Mucosa of descending colon (tissue), 3 donors: ENCODE measurements around the gene ZNF22. TPM values are rescaled to one million over a fixed set of nuclear protein-coding genes. Genes with fewer than 3 reads are reported as not detected.

Experiments used
- ATAC-seq: fragments of 200-7000 bp; cut with Tn5 transposase; one replicate; pipeline ENCODE4 v1.9.1; 2020; ENCODE audit warnings: mild to moderate bottlenecking, moderate library complexity
- DNase-seq, 3 donors: peaks; one replicate each; pipeline ENCODE4 v3.0.0-alpha.2; 2020
- H3K36me3 ChIP-seq: fragments of 200-600 bp; one replicate; pipeline ENCODE4 v1.8.0; 2021; ENCODE audit warnings: low read depth, mild to moderate bottlenecking
- H3K4me1 ChIP-seq: fragments of 200-600 bp; one replicate; pipeline ENCODE4 v1.8.0; 2021; ENCODE audit warnings: low read depth, mild to moderate bottlenecking
- H3K4me3 ChIP-seq: fragments of 200-600 bp; one replicate; pipeline ENCODE4 v1.8.0; 2021; ENCODE audit warnings: mild to moderate bottlenecking
- H3K9me3 ChIP-seq: fragments of 200-600 bp; one replicate; pipeline ENCODE4 v1.8.0; 2021; ENCODE audit warnings: mild to moderate bottlenecking
- CTCF ChIP-seq: fragments of 200-600 bp; IDR thresholded peaks from one replicate; pipeline ENCODE4 v1.8.0; 2022; ENCODE audit warnings: antibody characterized with exemption, mild to moderate bottlenecking
- intact Hi-C, 2 donors: fragments of 100-400 bp; cut with DNase I in 1 of 2; cut with micrococcal nuclease in 1 of 2; formaldehyde crosslinking; loops; one replicate each; pipeline versions ENCODE4 v1.11.0 to v1.11.1; 2022; cut with DNase I, micrococcal nuclease
- total RNA-seq, 3 donors: library from RNA; stranded (reverse); fragmentation: NEBNext Ultra II Directional in 2 of 3; extraction: Animal tissue kit (Norgen Biotek cat#: 25700) in 2 of 3; gene quantifications; one replicate each; pipeline versions ENCODE4 v1.2.1 to v1.2.4, GENCODE V29; 2021 to 2023
- donor health status: DM: no; HTN: no; CAD: no; lungs with moderate emphysema.
- donor health status: DM: no; HTN: no; CAD: no.
- donor health status: DM: no; HTN: yes; CAD: no.

The ZNF22 gene
- total RNA-seq, 3 donors from 2014 or later = 14.6 to 17.7 (median 15.5) TPM

GRCh38 chr10:44980309-44981171, 20.2 kb upstream of the ZNF22 start:
- Histone ChIP-seq H3K36me3 (no peaks in the 10 kb centered on the region), H3K4me3 (no peak overlapping the region), H3K9me3 (no peaks in the 10 kb centered on the region), H3K4me1 (peaks cover 30% of the 10 kb centered on the region)
- ATAC-seq (no peak), DNase-seq (no peak)
- TF ChIP-seq CTCF = no peak
- intact Hi-C loops = no loop called here

- Histone ChIP-seq H3K36me3 (no peaks in the 10 kb centered on the region), H3K4me3 (no peak overlapping the region), H3K4me1 (peaks cover 31% of the 10 kb centered on the region), H3K9me3 (no peaks in the 10 kb centered on the region)
- intact Hi-C loops = no loop called here
- ATAC-seq (peak; percentile 77), DNase-seq (peak in 1 of 3 donors; percentile 55)
- no peak for TF ChIP-seq CTCF
Measured at GRCh38 chr10:44981172-44982113, 19.3 kb upstream of the ZNF22 start.

GRCh38 chr10:44982114-44982460, 18.6 kb upstream of the ZNF22 start:
- DNase-seq = peak in 1 of 3 donors; percentile 60
- H3K9me3 ChIP-seq = no peaks in the 10 kb centered on the region

GRCh38 chr10:44982496-44982895, 18.2 kb upstream of the ZNF22 start:
- no peak for TF ChIP-seq CTCF

More at GRCh38 chr10:44982114-44982460, 18.6 kb upstream of the ZNF22 start:
- intact Hi-C loops = no loop called here
- ATAC-seq = no peak
- no peak for TF ChIP-seq CTCF
- no peak overlapping the region for H3K4me3 ChIP-seq
- peaks cover 31% of the 10 kb centered on the region for H3K4me1 ChIP-seq
- H3K36me3 ChIP-seq = no peaks in the 10 kb centered on the region

GRCh38 chr10:44983066-44983894, 17.4 kb upstream of the ZNF22 start:
- H3K4me1 ChIP-seq = peaks cover 27% of the 10 kb centered on the region
- intact Hi-C loops = no loop called here
- no peak for ATAC-seq

More at GRCh38 chr10:44982496-44982895, 18.2 kb upstream of the ZNF22 start:
- ATAC-seq (no peak), DNase-seq (peak in 1 of 3 donors; percentile 46)
- intact Hi-C loops = no loop called here
- Histone ChIP-seq H3K4me3 (no peak overlapping the region), H3K4me1 (peaks cover 31% of the 10 kb centered on the region), H3K9me3 (no peaks in the 10 kb centered on the region), H3K36me3 (no peaks in the 10 kb centered on the region)

More at GRCh38 chr10:44983066-44983894, 17.4 kb upstream of the ZNF22 start:
- DNase-seq = peak in 1 of 3 donors; percentile 45
- H3K9me3 ChIP-seq = no peaks in the 10 kb centered on the region
- no peak for TF ChIP-seq CTCF
- H3K4me3 ChIP-seq = no peak overlapping the region
- H3K36me3 ChIP-seq = no peaks in the 10 kb centered on the region
